ENCODE data around the gene NHLRC4.

DNA sequence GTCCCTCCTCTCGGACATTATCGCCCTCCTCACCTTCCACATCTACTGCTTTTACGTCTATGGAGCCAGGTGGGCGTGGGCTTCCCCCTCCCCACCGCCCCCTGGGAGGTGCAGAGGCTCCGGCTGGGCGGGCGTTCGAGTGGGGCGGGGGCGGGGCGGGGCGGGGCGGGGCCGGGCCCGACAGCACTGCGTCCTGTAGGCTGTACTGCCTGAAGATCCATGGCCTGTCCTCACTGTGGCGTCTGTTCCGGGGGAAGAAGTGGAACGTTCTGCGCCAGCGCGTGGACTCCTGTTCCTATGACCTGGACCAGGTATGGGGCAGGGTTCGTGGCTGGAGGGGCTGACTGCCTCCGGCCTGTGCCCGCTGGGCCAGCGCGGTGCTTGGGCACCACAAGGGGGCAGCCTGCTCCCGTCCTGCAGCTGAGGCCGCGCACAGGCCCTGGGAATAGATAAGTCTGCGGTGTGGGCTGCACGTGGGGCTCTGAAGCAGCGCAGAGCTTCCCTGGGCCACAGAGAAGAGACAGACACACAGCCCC lies 12.1 kb downstream of the NHLRC4 start:
- no peak for TF ChIP-seq ATF2 (IDR thresholded peaks at IDR 0.05; ENCODE audit: low read length)
- TF ChIP-seq HDAC6 (IDR thresholded peaks at IDR 0.05; ENCODE audit: low read depth, low read length): no peak
- TF ChIP-seq CHD2 (IDR thresholded peaks at IDR 0.05; ENCODE audit: low read length): no peak
- TF ChIP-seq, protein P1, sequence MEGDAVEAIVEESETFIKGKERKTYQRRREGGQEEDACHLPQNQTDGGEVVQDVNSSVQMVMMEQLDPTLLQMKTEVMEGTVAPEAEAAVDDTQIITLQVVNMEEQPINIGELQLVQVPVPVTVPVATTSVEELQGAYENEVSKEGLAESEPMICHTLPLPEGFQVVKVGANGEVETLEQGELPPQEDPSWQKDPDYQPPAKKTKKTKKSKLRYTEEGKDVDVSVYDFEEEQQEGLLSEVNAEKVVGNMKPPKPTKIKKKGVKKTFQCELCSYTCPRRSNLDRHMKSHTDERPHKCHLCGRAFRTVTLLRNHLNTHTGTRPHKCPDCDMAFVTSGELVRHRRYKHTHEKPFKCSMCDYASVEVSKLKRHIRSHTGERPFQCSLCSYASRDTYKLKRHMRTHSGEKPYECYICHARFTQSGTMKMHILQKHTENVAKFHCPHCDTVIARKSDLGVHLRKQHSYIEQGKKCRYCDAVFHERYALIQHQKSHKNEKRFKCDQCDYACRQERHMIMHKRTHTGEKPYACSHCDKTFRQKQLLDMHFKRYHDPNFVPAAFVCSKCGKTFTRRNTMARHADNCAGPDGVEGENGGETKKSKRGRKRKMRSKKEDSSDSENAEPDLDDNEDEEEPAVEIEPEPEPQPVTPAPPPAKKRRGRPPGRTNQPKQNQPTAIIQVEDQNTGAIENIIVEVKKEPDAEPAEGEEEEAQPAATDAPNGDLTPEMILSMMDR (IDR thresholded peaks at IDR 0.05; ENCODE audit: control extremely low read depth in 1 of 3, insufficient read depth in 1 of 3, low read depth in 1 of 3, low read length in 3 of 3): peak in 2 of 3 experiments; percentile 90 to 96; a peak in 3 of 4 replicates
- TF ChIP-seq POLR2A (IDR thresholded peaks at IDR 0.05; ENCODE audit: control extremely low read depth in 1 of 2, low read depth in 2 of 2, low read length in 2 of 2): no peak
- TF ChIP-seq, protein P2, sequence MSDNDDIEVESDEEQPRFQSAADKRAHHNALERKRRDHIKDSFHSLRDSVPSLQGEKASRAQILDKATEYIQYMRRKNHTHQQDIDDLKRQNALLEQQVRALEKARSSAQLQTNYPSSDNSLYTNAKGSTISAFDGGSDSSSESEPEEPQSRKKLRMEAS (IDR thresholded peaks at IDR 0.05): peak; percentile 83
- no peak for TF ChIP-seq GTF2F1 (IDR thresholded peaks at IDR 0.05; ENCODE audit: borderline replicate concordance, low read depth, low read length)
- no peak for TF ChIP-seq EZH2 (IDR thresholded peaks at IDR 0.05; ENCODE audit: low read depth, low read length, severe bottlenecking)

All from H1 (cell line).